Measurements from ENCODE around the gene CYP46A1.

The CYP46A1 gene

DNA sequence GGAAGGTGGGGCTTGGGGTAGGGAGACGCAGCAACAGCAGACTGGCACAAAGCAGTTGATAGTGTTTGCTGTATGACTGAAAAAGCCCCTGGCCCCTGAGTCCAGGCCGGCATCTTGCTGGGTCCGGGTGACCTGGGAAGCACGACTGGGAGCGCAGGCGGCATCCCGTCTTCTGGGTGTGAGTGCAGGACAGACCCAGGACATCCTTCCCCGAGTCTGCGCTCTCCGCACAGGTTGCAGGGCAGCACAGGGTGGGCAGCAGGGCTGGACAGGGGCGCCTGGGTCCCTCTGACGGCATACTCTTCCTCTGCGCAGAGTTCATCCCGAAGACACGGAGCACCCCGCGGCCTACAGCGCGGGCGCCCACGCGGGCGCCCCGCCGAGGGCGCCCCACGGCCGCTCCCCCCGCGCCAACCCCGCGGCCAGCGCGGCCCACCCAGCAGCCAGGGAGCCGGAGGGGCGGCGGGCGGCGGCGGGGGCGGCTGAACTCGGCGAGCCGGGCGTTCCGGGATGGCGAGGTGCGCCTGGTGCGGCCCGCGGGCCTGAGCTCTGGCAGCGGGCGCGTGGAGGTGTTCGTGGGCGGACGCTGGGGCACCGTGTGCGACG lies 9.2 kb upstream of the CYP46A1 start:
- Histone ChIP-seq H2AFZ (ENCODE audit: low read length) (no peak overlapping the region), H3K36me3 (ENCODE audit: insufficient read depth, low read length) (no peaks in the 10 kb centered on the region; the same call in 1 of the 2 replicates), H3K4me2 (ENCODE audit: low read length) (no peak overlapping the region), H3K79me2 (ENCODE audit: insufficient read depth, low read length) (no peaks in the 10 kb centered on the region), H3K27ac (ENCODE audit: low read depth, low read length, poor library complexity, severe bottlenecking) (no peak overlapping the region), H3K9me2 (ENCODE audit: low read depth, low read length) (no peaks in the 10 kb centered on the region), H3K27me3 (ENCODE audit: insufficient read depth, low read length) (peaks cover 13% of the 10 kb centered on the region; the same call in 1 of the 2 replicates), H3K9ac (ENCODE audit: low read length) (no peak overlapping the region), H3K4me3 (ENCODE audit: low read depth, low read length, poor library complexity, severe bottlenecking) (no peak overlapping the region), H3F3A (ENCODE audit: insufficient read depth, low read length) (no peaks in the 10 kb centered on the region), H3K9me3 (ENCODE audit: low read length) (no peaks in the 10 kb centered on the region), H4K20me1 (ENCODE audit: insufficient read depth, low read length) (no peaks in the 10 kb centered on the region), H3K4me1 (ENCODE audit: insufficient read depth, low read length, severe bottlenecking) (no peaks in the 10 kb centered on the region)
- no peak for TF ChIP-seq EZH2 (IDR thresholded peaks at IDR 0.05; ENCODE audit: borderline replicate concordance, low read length)
- no peak for TF ChIP-seq CTCF (IDR thresholded peaks at IDR 0.05; ENCODE audit: low read length)

DNA sequence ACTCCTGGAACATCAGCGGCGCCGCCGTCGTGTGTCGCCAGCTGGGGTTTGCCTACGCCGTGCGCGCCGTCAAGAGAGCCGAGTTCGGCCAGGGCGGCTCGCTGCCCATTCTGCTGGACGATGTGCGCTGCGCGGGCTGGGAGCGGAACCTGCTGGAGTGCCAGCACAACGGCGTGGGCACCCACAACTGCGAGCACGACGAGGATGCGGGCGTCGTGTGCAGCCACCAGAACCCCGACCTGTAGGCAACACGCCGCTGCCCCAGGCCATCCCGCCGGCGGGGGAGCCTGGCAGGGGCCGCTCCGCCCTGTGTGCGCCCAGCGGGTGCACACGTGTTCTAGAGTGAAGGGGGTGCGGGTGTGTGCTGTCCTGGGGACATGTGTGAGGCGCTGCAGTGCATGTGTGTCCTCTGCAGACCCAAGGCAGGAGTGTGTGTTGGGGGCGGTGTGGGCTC lies 8.7 kb upstream of the CYP46A1 start:
- no peaks in the 10 kb centered on the region for H3K9me3 ChIP-seq (ENCODE audit: low read length)
- H3K36me3 ChIP-seq (ENCODE audit: insufficient read depth, low read length), result no peaks in the 10 kb centered on the region; the same call in 1 of the 2 replicates
- H3F3A ChIP-seq (ENCODE audit: insufficient read depth, low read length), result no peaks in the 10 kb centered on the region
- H3K27me3 ChIP-seq (ENCODE audit: insufficient read depth, low read length), result peaks cover 13% of the 10 kb centered on the region; the same call in 1 of the 2 replicates
- H3K27ac ChIP-seq (ENCODE audit: low read depth, low read length, poor library complexity, severe bottlenecking), result no peak overlapping the region
- H3K4me3 ChIP-seq (ENCODE audit: low read depth, low read length, poor library complexity, severe bottlenecking), result no peak overlapping the region
- H3K4me2 ChIP-seq (ENCODE audit: low read length), result no peak overlapping the region
- no peaks in the 10 kb centered on the region for H3K79me2 ChIP-seq (ENCODE audit: insufficient read depth, low read length)
- no peaks in the 10 kb centered on the region for H3K4me1 ChIP-seq (ENCODE audit: insufficient read depth, low read length, severe bottlenecking)
- no peak for TF ChIP-seq CTCF (IDR thresholded peaks at IDR 0.05; ENCODE audit: low read length)
- no peak for TF ChIP-seq EZH2 (IDR thresholded peaks at IDR 0.05; ENCODE audit: borderline replicate concordance, low read length)
- H4K20me1 ChIP-seq (ENCODE audit: insufficient read depth, low read length), result no peaks in the 10 kb centered on the region
- no peaks in the 10 kb centered on the region for H3K9me2 ChIP-seq (ENCODE audit: low read depth, low read length)
- no peak overlapping the region for H3K9ac ChIP-seq (ENCODE audit: low read length)
- H2AFZ ChIP-seq (ENCODE audit: low read length), result no peak overlapping the region

GRCh38 chr14:99675951-99676350 lies 8.1 kb upstream of the CYP46A1 start:
- Histone ChIP-seq H3K4me3 (ENCODE audit: low read depth, low read length, poor library complexity, severe bottlenecking) (no peak overlapping the region), H2AFZ (ENCODE audit: low read length) (no peak overlapping the region), H3K27ac (ENCODE audit: low read depth, low read length, poor library complexity, severe bottlenecking) (no peak overlapping the region), H3K9me3 (ENCODE audit: low read length) (no peaks in the 10 kb centered on the region), H3K36me3 (ENCODE audit: insufficient read depth, low read length) (no peaks in the 10 kb centered on the region; the same call in 1 of the 2 replicates), H3K4me1 (ENCODE audit: insufficient read depth, low read length, severe bottlenecking) (no peaks in the 10 kb centered on the region), H3F3A (ENCODE audit: insufficient read depth, low read length) (no peaks in the 10 kb centered on the region), H3K27me3 (ENCODE audit: insufficient read depth, low read length) (peaks cover 11% of the 10 kb centered on the region; the same call in 1 of the 2 replicates), H3K9me2 (ENCODE audit: low read depth, low read length) (no peaks in the 10 kb centered on the region), H3K79me2 (ENCODE audit: insufficient read depth, low read length) (no peaks in the 10 kb centered on the region), H4K20me1 (ENCODE audit: insufficient read depth, low read length) (no peaks in the 10 kb centered on the region), H3K4me2 (ENCODE audit: low read length) (no peak overlapping the region), H3K9ac (ENCODE audit: low read length) (no peak overlapping the region)
- no peak for TF ChIP-seq CTCF (IDR thresholded peaks at IDR 0.05; ENCODE audit: low read length)
- no peak for TF ChIP-seq EZH2 (IDR thresholded peaks at IDR 0.05; ENCODE audit: borderline replicate concordance, low read length)
